Lung (tissue), 12 donors: Measurements from ENCODE around the gene LMF1. TPM values are rescaled to one million over a fixed set of nuclear protein-coding genes. Genes with fewer than 3 reads are reported as not detected.

ENCODE experiments used
- ATAC-seq: fragments of 200-7000 bp; cut with Tn5 transposase; one replicate; pipeline ENCODE4 v1.9.1; 2020; ENCODE audit warnings: moderate number of reproducible peaks; ENCODE audit not compliant: insufficient read depth, low FRiP score
- DNase-seq, 3 donors: peaks; one replicate each; pipeline ENCODE4 v3.0.0-alpha.2; 2013 to 2017
- H3K27ac ChIP-seq, 2 donors: one replicate each; pipeline ENCODE4 v1.5.1; 2013; ENCODE audit warnings: mild to moderate bottlenecking in 2 of 2, moderate library complexity in 2 of 2, control low read depth in 1 of 2, inconsistent platforms in 1 of 2, low read depth in 1 of 2, low read length in 1 of 2
- H3K27me3 ChIP-seq, 3 donors: one replicate each; pipeline ENCODE4 v1.5.1; 2013; ENCODE audit warnings: low read length in 2 of 3; ENCODE audit not compliant: control insufficient read depth in 3 of 3, insufficient read depth in 3 of 3
- H3K36me3 ChIP-seq, 4 donors: one replicate each; pipeline ENCODE4 v1.5.1; 2013; ENCODE audit warnings: low read length in 4 of 4, mild to moderate bottlenecking in 1 of 4, moderate library complexity in 1 of 4; ENCODE audit not compliant: control insufficient read depth in 4 of 4, insufficient read depth in 4 of 4
- H3K4me1 ChIP-seq, 5 donors: one replicate each; pipeline ENCODE4 v1.5.1; 2013; ENCODE audit warnings: low read length in 5 of 5, mild to moderate bottlenecking in 2 of 5, moderate library complexity in 1 of 5; ENCODE audit not compliant: control insufficient read depth in 5 of 5, insufficient read depth in 5 of 5
- H3K4me3 ChIP-seq: one replicate; pipeline ENCODE4 v1.5.1; 2013; ENCODE audit warnings: mild to moderate bottlenecking, control low read depth, moderate library complexity
- H3K9ac ChIP-seq, 2 donors: one replicate each; pipeline ENCODE4 v1.5.1; 2013; ENCODE audit warnings: low read length in 2 of 2, control low read depth in 1 of 2; ENCODE audit not compliant: insufficient read depth in 1 of 2
- H3K9me3 ChIP-seq, 4 donors: one replicate each; pipeline ENCODE4 v1.5.1; 2013; ENCODE audit warnings: low read length in 3 of 4, mild to moderate bottlenecking in 1 of 4, moderate library complexity in 1 of 4; ENCODE audit not compliant: control insufficient read depth in 4 of 4, insufficient read depth in 3 of 4
- WGBS, 2 donors: extraction: QIAGEN DNeasy Blood & Tissue Kit; methylation state at CpG; one replicate each; pipeline ENCODE4 v1.1.7; 2013; 5-methylcytosine and 5-hydroxymethylcytosine counted together
- polyA plus RNA-seq, 2 donors: library from polyadenylated mRNA; stranded (reverse); fragments of 200-250 nt; gene quantifications; one replicate each; pipeline ENCODE4 v1.2.1, GENCODE V29; 2013
- total RNA-seq, 2 donors: library from RNA; depleted of rRNA in 1 of 2; stranded (reverse); fragments of >200 nt in 1 of 2; gene quantifications; one replicate each; pipeline ENCODE4 v1.2.1, GENCODE V29; 2014 to 2021
- TF ChIP-seq, protein P1 (sequence below): IDR thresholded peaks from 2 replicates; pipeline ENCODE4 v1.5.1; 2012; ENCODE audit warnings: mild to moderate bottlenecking; ENCODE audit errors: control extremely low read depth, extremely low read depth
- donor health status: control.
- donor health status: control.
- donor health status: Bipolar disorder and iron deficiency.
- donor health status: healthy.
- donor health status: DM: yes; HTN: yes; CAD: no.

The LMF1 gene
- total and polyA plus RNA-seq, 4 donors = 9.1 to 23.7 (median 20.6) TPM

DNA sequence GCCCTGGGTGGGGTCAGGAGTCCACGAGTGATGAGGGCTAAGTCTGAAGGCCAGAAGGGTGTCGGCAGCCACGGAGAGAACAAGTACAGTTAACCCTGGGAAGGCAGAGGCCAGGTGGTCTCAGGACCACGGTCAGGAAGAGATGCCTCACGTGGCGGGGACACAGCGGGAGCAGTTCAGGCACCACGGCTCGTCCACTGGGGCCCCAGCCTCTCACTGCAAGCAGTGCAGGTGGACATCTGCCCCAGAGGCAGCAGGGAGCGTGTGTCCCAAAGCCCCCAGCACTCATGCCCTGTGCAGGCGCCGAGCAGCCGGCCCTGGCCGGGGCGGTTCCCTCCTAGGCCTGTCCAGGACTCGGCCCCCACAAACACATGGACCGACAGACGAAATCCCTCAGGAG lies 4.7 kb downstream of the LMF1 start:
- ATAC-seq (no peak), DNase-seq (no peak)
- Histone ChIP-seq H3K27ac (no peak overlapping the region), H3K9ac (no peak overlapping the region), H3K4me1 (peaks cover 3 to 23% (median 19%) of the 10 kb centered on the region in 5 donors), H3K9me3 (peaks cover 0 to 2% (median 2%) of the 10 kb centered on the region in 4 donors), H3K27me3 (no peaks in the 10 kb centered on the region), H3K36me3 (peaks cover 0 to 21% (median 7%) of the 10 kb centered on the region in 4 donors), H3K4me3 (no peak overlapping the region)
- TF ChIP-seq, protein P1, sequence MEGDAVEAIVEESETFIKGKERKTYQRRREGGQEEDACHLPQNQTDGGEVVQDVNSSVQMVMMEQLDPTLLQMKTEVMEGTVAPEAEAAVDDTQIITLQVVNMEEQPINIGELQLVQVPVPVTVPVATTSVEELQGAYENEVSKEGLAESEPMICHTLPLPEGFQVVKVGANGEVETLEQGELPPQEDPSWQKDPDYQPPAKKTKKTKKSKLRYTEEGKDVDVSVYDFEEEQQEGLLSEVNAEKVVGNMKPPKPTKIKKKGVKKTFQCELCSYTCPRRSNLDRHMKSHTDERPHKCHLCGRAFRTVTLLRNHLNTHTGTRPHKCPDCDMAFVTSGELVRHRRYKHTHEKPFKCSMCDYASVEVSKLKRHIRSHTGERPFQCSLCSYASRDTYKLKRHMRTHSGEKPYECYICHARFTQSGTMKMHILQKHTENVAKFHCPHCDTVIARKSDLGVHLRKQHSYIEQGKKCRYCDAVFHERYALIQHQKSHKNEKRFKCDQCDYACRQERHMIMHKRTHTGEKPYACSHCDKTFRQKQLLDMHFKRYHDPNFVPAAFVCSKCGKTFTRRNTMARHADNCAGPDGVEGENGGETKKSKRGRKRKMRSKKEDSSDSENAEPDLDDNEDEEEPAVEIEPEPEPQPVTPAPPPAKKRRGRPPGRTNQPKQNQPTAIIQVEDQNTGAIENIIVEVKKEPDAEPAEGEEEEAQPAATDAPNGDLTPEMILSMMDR = no peak
- 98% methylated on average over 18 of the region's 18 CpGs for WGBS, 2 donors

DNA sequence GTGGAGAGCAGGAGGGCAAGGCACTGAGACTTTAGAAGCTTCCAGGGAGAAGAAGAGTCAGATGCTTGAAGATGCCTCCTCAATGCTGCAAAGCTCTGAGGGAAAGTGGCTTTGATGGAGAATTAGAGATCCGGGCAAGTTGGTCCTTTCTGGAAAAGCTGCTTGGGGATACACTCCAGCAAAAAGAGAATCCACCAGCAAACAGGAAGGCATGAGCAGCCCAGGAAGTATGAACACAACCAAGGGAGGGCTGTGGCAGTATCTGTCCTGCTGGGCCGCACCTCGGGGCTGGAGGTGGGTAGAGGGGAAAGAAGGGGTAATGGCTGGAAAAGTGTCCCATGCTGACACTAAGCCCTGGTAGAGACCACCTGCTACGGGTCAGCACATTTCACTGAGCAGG lies 5.3 kb downstream of the LMF1 start:
- peaks cover 0 to 2% (median 2%) of the 10 kb centered on the region in 4 donors for H3K9me3 ChIP-seq
- TF ChIP-seq, protein P1 = no peak
- WGBS, 2 donors = 97 to 100% methylated on average over 4 of the region's 4 CpGs
- ATAC-seq (no peak), DNase-seq (no peak)
- H3K4me1 ChIP-seq = peaks cover 3 to 23% (median 19%) of the 10 kb centered on the region in 5 donors
- no peaks in the 10 kb centered on the region for H3K27me3 ChIP-seq
- no peak overlapping the region for H3K27ac ChIP-seq
- no peak overlapping the region for H3K9ac ChIP-seq
- H3K36me3 ChIP-seq = peaks cover 0 to 21% (median 7%) of the 10 kb centered on the region in 4 donors
- no peak overlapping the region for H3K4me3 ChIP-seq

DNA sequence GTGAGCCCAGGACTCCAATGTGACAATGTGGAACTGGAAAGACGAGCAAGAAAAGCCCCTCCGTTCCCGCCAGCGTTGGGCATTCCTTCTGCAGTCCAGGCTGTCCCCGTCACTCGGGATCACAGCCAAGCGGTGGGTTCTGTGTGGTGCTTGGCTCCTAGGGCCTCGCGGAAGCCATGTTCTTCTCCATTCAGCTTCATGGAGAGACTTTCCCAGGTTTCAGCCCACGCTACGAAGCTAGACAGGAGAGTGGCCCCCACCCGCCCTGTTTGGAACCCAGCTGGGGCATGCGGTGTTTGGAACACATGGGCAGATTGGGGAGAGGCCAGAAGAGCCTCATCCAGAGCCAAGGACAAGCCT lies 5.8 kb downstream of the LMF1 start:
- no peak for DNase-seq
- TF ChIP-seq, protein P1 = no peak
- Histone ChIP-seq H3K27ac (peak overlapping the region in 1 of 2 donors; percentile 88), H3K36me3 (peaks cover 0 to 21% (median 7%) of the 10 kb centered on the region in 4 donors), H3K4me3 (no peak overlapping the region), H3K4me1 (peaks cover 3 to 23% (median 17%) of the 10 kb centered on the region in 5 donors), H3K27me3 (no peaks in the 10 kb centered on the region), H3K9me3 (peaks cover 0 to 2% (median 2%) of the 10 kb centered on the region in 4 donors), H3K9ac (peak overlapping the region in 1 of 2 donors; percentile 19)
- no peak for ATAC-seq
- 77 to 91% methylated on average over 13 of the region's 13 CpGs for WGBS, 2 donors
